IMR-90 (cell line): ENCODE results near the gene GALNT12. TPM values are rescaled to one million over a fixed set of nuclear protein-coding genes. Genes with fewer than 3 reads are reported as not detected.

ENCODE experiments used
- ATAC-seq: fragments of 200-7000 bp; cut with Tn5 transposase; 2 replicates; pipeline ENCODE4 v1.9.1; 2020; ENCODE audit warnings: low read depth, mild to moderate bottlenecking, moderate library complexity
- BruUV-seq: library from RNA; stranded (reverse); fragments of 400-500 nt; replicated peaks from 2 replicates; lab custom pipeline; 2021; lab: Mats Ljungman, UMichigan
- CTCF ChIA-PET: fragments of 300-600 bp; formaldehyde crosslinking; extraction: SDS; loops from one replicate; lab custom pipeline; 2021; ENCODE audit warnings: antibody characterized with exemption; lab: Yijun Ruan, JAX
- POLR2A ChIA-PET: fragments of 300-600 bp; sonication (Branson Sonifier 250); formaldehyde crosslinking; loops from one replicate; lab custom pipeline; 2022; ENCODE audit warnings: antibody characterized with exemption; ENCODE audit not compliant: unreplicated experiment; lab: Charles Lee
- DNase-seq: peaks from one replicate; pipeline ENCODE4 v3.0.0; 2013
- H2AFZ ChIP-seq: replicated peaks from 2 replicates; pipeline ENCODE3; 2013; ENCODE audit warnings: low read length, mild to moderate bottlenecking; ENCODE audit not compliant: poor library complexity
- H2AK5ac ChIP-seq: 2 replicates; pipeline ENCODE4 v1.6.1; 2013; ENCODE audit warnings: low read depth, low read length, inconsistent platforms
- H2AK9ac ChIP-seq: replicated peaks from 2 replicates; pipeline ENCODE3; 2013; ENCODE audit warnings: mild to moderate bottlenecking, low read depth, low read length, moderate library complexity; ENCODE audit not compliant: poor library complexity
- H2BK120ac ChIP-seq: 2 replicates; pipeline ENCODE4 v1.6.1; 2013; ENCODE audit warnings: low read depth, low read length, inconsistent platforms
- H2BK15ac ChIP-seq: 3 replicates; pipeline ENCODE4 v1.6.1; 2013; ENCODE audit warnings: low read depth, low read length, inconsistent platforms
- H2BK20ac ChIP-seq: 2 replicates; pipeline ENCODE4 v1.6.1; 2013; ENCODE audit warnings: low read depth, mild to moderate bottlenecking, inconsistent platforms, low read length, moderate library complexity
- H2BK5ac ChIP-seq: 2 replicates; pipeline ENCODE4 v1.6.1; 2013; ENCODE audit warnings: mild to moderate bottlenecking, low read depth, low read length, inconsistent platforms; ENCODE audit not compliant: poor library complexity, severe bottlenecking
- H3K14ac ChIP-seq: replicated peaks from 2 replicates; pipeline ENCODE4 v1.6.1; 2013; ENCODE audit warnings: low read depth, low read length, inconsistent platforms
- H3K18ac ChIP-seq: 2 replicates; pipeline ENCODE4 v1.6.1; 2013; ENCODE audit warnings: low read depth, low read length, control low read depth
- H3K23ac ChIP-seq: 2 replicates; pipeline ENCODE4 v1.6.1; 2013; ENCODE audit warnings: low read depth, low read length, inconsistent platforms
- H3K27ac ChIP-seq: 2 replicates; pipeline ENCODE4 v1.5.1; 2013; ENCODE audit warnings: mild to moderate bottlenecking, control low read depth, low read length; ENCODE audit not compliant: insufficient read depth
- H3K27me3 ChIP-seq: 2 replicates; pipeline ENCODE4 v1.6.1; 2013; ENCODE audit warnings: low read length; ENCODE audit not compliant: control insufficient read depth, insufficient read depth
- H3K36me3 ChIP-seq: 2 replicates; pipeline ENCODE4 v1.6.1; 2013; ENCODE audit warnings: low read length, mixed read lengths; ENCODE audit not compliant: control insufficient read depth, insufficient read depth
- H3K4ac ChIP-seq: 2 replicates; pipeline ENCODE4 v1.6.1; 2013; ENCODE audit warnings: low read depth, low read length, inconsistent platforms
- H3K4me1 ChIP-seq: 2 replicates; pipeline ENCODE4 v1.6.1; 2013; ENCODE audit warnings: low read length, mixed read lengths; ENCODE audit not compliant: control insufficient read depth, insufficient read depth
- H3K4me2 ChIP-seq: 2 replicates; pipeline ENCODE4 v1.6.1; 2013; ENCODE audit warnings: low read depth, mild to moderate bottlenecking, control low read depth, low read length, moderate library complexity
- H3K4me3 ChIP-seq: 2 replicates; pipeline ENCODE4 v1.5.1; 2013; ENCODE audit warnings: low read depth, mild to moderate bottlenecking, control low read depth, low read length, moderate library complexity; ENCODE audit not compliant: insufficient read depth
- H3K56ac ChIP-seq: 2 replicates; pipeline ENCODE4 v1.6.1; 2013; ENCODE audit warnings: low read length, inconsistent platforms; ENCODE audit not compliant: insufficient read depth; ENCODE audit errors: extremely low read depth
- H3K79me1 ChIP-seq, 2 experiments: 2 replicates each; pipeline ENCODE4 v1.6.1; 2013; ENCODE audit warnings: low read length in 2 of 2, inconsistent platforms in 1 of 2, low read depth in 1 of 2
- H3K9ac ChIP-seq: 2 replicates; pipeline ENCODE4 v1.6.1; 2013; ENCODE audit warnings: low read depth, low read length, control low read depth
- H3K9me1 ChIP-seq: 2 replicates; pipeline ENCODE4 v1.6.1; 2013; ENCODE audit warnings: low read length, inconsistent platforms; ENCODE audit not compliant: insufficient read depth
- H3K9me3 ChIP-seq: 2 replicates; pipeline ENCODE4 v1.6.1; 2013; ENCODE audit warnings: low read length; ENCODE audit not compliant: control insufficient read depth, insufficient read depth
- H4K20me1 ChIP-seq: 2 replicates; pipeline ENCODE4 v1.6.1; 2013; ENCODE audit warnings: low read length, inconsistent platforms; ENCODE audit not compliant: insufficient read depth
- H4K5ac ChIP-seq: 2 replicates; pipeline ENCODE4 v1.6.1; 2013; ENCODE audit warnings: mild to moderate bottlenecking, low read depth, low read length, control low read depth
- H4K8ac ChIP-seq, 2 experiments: 2 replicates each; pipeline ENCODE4 v1.6.1; 2013; ENCODE audit warnings: low read depth in 2 of 2, low read length in 2 of 2, control low read depth in 1 of 2, inconsistent platforms in 1 of 2
- H4K91ac ChIP-seq: 2 replicates; pipeline ENCODE4 v1.6.1; 2013; ENCODE audit warnings: low read depth, low read length, inconsistent platforms; ENCODE audit not compliant: insufficient read depth
- CEBPB ChIP-seq: IDR thresholded peaks from 2 replicates; pipeline ENCODE4 v1.6.1; 2012; ENCODE audit warnings: low read depth, low read length, improper control_type of control experiment
- CHD1 ChIP-seq: IDR thresholded peaks from 2 replicates; pipeline ENCODE4 v1.6.1; 2012; ENCODE audit warnings: low read depth, low read length, improper control_type of control experiment
- MAFK ChIP-seq: IDR thresholded peaks from 2 replicates; pipeline ENCODE4 v1.6.1; 2012; ENCODE audit warnings: low read depth, low read length, improper control_type of control experiment
- MXI1 ChIP-seq: IDR thresholded peaks from 2 replicates; pipeline ENCODE4 v1.6.1; 2012; ENCODE audit warnings: low read depth, mild to moderate bottlenecking, low read length, moderate library complexity, borderline replicate concordance
- RCOR1 ChIP-seq: IDR thresholded peaks from 2 replicates; pipeline ENCODE4 v1.6.1; 2012; ENCODE audit warnings: mild to moderate bottlenecking, low read length, improper control_type of control experiment; ENCODE audit not compliant: insufficient replicate concordance
- WGBS, 2 experiments: methylation state at CpG; one replicate each; pipeline versions ENCODE4 v1.1.5 to v1.1.7; 2013; ENCODE audit warnings: missing lambda C conversion rate in 2 of 2; ENCODE audit not compliant: insufficient read length in 1 of 2; ENCODE audit errors: extremely low coverage in 2 of 2; 5-methylcytosine and 5-hydroxymethylcytosine counted together
- dilution Hi-C: fragments of 300-500 bp; cut with HindIII; formaldehyde crosslinking; loops from one replicate; pipeline ENCODE4 v1.14.3; 2018; ENCODE audit warnings: low sequenced_read_pairs; ENCODE audit not compliant: unreplicated experiment
- in situ Hi-C: fragments of 300-500 bp; cut with MboI; formaldehyde crosslinking; loops from 3 replicates; pipeline ENCODE4 v1.14.3; 2019; ENCODE audit warnings: low sequenced_read_pairs, inconsistent platforms, mixed read lengths
- intact Hi-C: fragments of 100-400 bp; cut with micrococcal nuclease; formaldehyde crosslinking; loops from 2 replicates; pipeline ENCODE4 v1.10.0; 2022
- polyA plus RNA-seq, 3 experiments: library from polyadenylated mRNA; depleted of rRNA; stranded (reverse); fragments of >200 nt; gene quantifications; 2 replicates each; pipeline ENCODE4 v1.2.3, GENCODE V29; 2012; ENCODE audit warnings: low replicate concordance in 1 of 3
- total RNA-seq: library from RNA; depleted of rRNA; stranded (reverse); fragments of >200 nt; gene quantifications from 2 replicates; pipeline ENCODE4 v1.2.3, GENCODE V29; 2012
- TF ChIP-seq, protein P1 (sequence below): fragments of 150-350 bp; IDR thresholded peaks from 2 replicates; pipeline ENCODE4 v1.6.1; 2016; ENCODE audit warnings: low read depth, mild to moderate bottlenecking, low read length, moderate library complexity, borderline replicate concordance
- TF ChIP-seq, protein P2 (sequence below): conservative IDR thresholded peaks from 2 replicates; pipeline ENCODE4 v1.5.1; 2012; ENCODE audit warnings: mild to moderate bottlenecking, low read depth, low read length, improper control_type of control experiment
- TF ChIP-seq, protein P3 (sequence below): fragments of 150-350 bp; IDR thresholded peaks from 2 replicates; pipeline ENCODE4 v1.6.1; 2017; ENCODE audit warnings: mild to moderate bottlenecking, antibody characterized with exemption, low read length, low read depth

The GALNT12 gene
- total and polyA plus RNA-seq, 2 of the 4 experiments (the other 2 are of a cell fraction) = 2.3 to 2.5 TPM

DNA sequence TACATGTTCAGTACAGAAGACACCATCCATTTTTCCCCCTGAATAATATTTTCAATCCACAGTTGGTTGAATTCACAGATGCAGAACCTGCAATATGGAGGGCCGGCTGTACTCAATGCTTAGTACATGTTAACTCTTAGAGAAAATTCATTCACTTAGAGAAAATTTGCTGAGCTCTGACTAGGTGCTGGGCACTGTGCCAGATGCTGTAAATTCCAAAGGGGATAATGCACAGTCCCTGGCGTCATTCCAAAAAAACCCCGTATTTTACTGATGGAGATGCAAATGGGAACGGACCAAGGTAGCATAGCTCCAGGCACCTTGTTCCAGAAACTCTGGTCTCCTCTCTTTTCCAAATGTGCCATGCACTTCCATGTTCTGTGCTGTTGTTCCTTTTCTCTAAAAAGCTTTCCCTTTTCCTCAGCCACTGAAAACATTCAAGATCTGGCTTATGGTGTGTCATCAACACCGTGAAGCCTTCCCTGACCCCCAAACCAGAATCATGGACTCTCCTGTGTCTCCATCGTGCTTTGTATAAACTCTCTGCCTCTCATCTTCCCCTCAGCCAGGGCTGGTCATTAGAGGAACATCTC is 80.5 kb downstream of the GALNT12 start:
- 36% methylated on average over 3 of the region's 6 CpGs; no CpG with 5 or more reads in 1 of the 2 experiments for WGBS, 2 experiments
- Histone ChIP-seq H2AK9ac (no peak overlapping the region), H3K4me1 (peaks cover 14% of the 10 kb centered on the region), H4K91ac (peak overlapping the region; percentile 4; the same call in 1 of the 2 replicates), H3K9ac (no peak overlapping the region), H3K27me3 (no peaks in the 10 kb centered on the region), H3K18ac (peak overlapping the region; percentile 14), H4K5ac (peak overlapping the region; percentile 35; the same call in 1 of the 2 replicates), H2BK15ac (peak overlapping the region; percentile 31; the same call in 2 of the 3 replicates), H3K4me2 (no peak overlapping the region), H4K8ac (peak overlapping the region in 1 of 2 experiments; percentile 41; a peak in 1 of 4 replicates), H3K27ac (no peak overlapping the region), H2AFZ (no peak overlapping the region), H3K4me3 (no peak overlapping the region), H2BK120ac (peak overlapping the region; percentile 65), H3K36me3 (no peaks in the 10 kb centered on the region), H3K9me3 (no peaks in the 10 kb centered on the region), H2BK5ac (no peak overlapping the region), H2BK20ac (peak overlapping the region; percentile 37; the same call in 1 of the 2 replicates), H2AK5ac (peak overlapping the region; percentile 44; the same call in 1 of the 2 replicates), H3K9me1 (peaks cover 10% of the 10 kb centered on the region), H3K56ac (no peak overlapping the region; the same call in 1 of the 2 replicates), H4K20me1 (no peaks in the 10 kb centered on the region), H3K79me1 (no peaks in the 10 kb centered on the region), H3K14ac (peak overlapping the region; percentile 81), H3K23ac (peak overlapping the region; percentile 50; the same call in 1 of the 2 replicates), H3K4ac (peak overlapping the region; percentile 46)
- DNase-seq = peak; percentile 45
- ChIA-PET POLR2A (interaction anchor here (0.5 kb wide), 1 partner anchor 358 kb away, joined by 4 read pairs; no protein-coding TSS in a partner anchor), CTCF (no interaction called here)
- intact Hi-C loops (no loop called here), dilution Hi-C loops (no loop called here), in situ Hi-C loops (no loop called here)
- BruUV-seq = no TSS peak
- no peak for TF ChIP-seq RCOR1
- no peak for TF ChIP-seq CHD1
- no peak for TF ChIP-seq CEBPB
- TF ChIP-seq, protein P1, sequence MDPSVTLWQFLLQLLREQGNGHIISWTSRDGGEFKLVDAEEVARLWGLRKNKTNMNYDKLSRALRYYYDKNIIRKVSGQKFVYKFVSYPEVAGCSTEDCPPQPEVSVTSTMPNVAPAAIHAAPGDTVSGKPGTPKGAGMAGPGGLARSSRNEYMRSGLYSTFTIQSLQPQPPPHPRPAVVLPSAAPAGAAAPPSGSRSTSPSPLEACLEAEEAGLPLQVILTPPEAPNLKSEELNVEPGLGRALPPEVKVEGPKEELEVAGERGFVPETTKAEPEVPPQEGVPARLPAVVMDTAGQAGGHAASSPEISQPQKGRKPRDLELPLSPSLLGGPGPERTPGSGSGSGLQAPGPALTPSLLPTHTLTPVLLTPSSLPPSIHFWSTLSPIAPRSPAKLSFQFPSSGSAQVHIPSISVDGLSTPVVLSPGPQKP = no peak
- TF ChIP-seq, protein P2, sequence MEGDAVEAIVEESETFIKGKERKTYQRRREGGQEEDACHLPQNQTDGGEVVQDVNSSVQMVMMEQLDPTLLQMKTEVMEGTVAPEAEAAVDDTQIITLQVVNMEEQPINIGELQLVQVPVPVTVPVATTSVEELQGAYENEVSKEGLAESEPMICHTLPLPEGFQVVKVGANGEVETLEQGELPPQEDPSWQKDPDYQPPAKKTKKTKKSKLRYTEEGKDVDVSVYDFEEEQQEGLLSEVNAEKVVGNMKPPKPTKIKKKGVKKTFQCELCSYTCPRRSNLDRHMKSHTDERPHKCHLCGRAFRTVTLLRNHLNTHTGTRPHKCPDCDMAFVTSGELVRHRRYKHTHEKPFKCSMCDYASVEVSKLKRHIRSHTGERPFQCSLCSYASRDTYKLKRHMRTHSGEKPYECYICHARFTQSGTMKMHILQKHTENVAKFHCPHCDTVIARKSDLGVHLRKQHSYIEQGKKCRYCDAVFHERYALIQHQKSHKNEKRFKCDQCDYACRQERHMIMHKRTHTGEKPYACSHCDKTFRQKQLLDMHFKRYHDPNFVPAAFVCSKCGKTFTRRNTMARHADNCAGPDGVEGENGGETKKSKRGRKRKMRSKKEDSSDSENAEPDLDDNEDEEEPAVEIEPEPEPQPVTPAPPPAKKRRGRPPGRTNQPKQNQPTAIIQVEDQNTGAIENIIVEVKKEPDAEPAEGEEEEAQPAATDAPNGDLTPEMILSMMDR = no peak
- TF ChIP-seq, protein P3, sequence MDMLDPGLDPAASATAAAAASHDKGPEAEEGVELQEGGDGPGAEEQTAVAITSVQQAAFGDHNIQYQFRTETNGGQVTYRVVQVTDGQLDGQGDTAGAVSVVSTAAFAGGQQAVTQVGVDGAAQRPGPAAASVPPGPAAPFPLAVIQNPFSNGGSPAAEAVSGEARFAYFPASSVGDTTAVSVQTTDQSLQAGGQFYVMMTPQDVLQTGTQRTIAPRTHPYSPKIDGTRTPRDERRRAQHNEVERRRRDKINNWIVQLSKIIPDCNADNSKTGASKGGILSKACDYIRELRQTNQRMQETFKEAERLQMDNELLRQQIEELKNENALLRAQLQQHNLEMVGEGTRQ = no peak
- TF ChIP-seq MXI1 = no peak
- TF ChIP-seq MAFK = no peak
- ATAC-seq = no peak
